H9 (cell line): ENCODE results near the gene GCN1. TPM values are rescaled to one million over a fixed set of nuclear protein-coding genes. Genes with fewer than 3 reads are reported as not detected.

ENCODE experiments used
- DNase-seq: peaks from one replicate; pipeline ENCODE4 v3.0.0-alpha.2; 2017
- H2AFZ ChIP-seq: one replicate; pipeline ENCODE4 v1.6.1; 2013; ENCODE audit warnings: mild to moderate bottlenecking, low read length, control low read depth, moderate library complexity
- H2AK5ac ChIP-seq: 2 replicates; pipeline ENCODE4 v1.6.1; 2013; ENCODE audit warnings: low read length, control low read depth, mixed read lengths; ENCODE audit not compliant: insufficient read length
- H2BK120ac ChIP-seq: one replicate; pipeline ENCODE4 v1.6.1; 2013; ENCODE audit warnings: low read depth, mild to moderate bottlenecking, low read length, control low read depth, inconsistent platforms; ENCODE audit not compliant: poor library complexity, severe bottlenecking
- H2BK12ac ChIP-seq: 2 replicates; pipeline ENCODE4 v1.6.1; 2013; ENCODE audit warnings: low read length, control low read depth, mixed read lengths, low read depth; ENCODE audit not compliant: insufficient read length
- H2BK15ac ChIP-seq: 2 replicates; pipeline ENCODE4 v1.6.1; 2013; ENCODE audit warnings: low read depth, low read length, control low read depth
- H2BK20ac ChIP-seq: one replicate; pipeline ENCODE4 v1.6.1; 2013; ENCODE audit warnings: low read depth, mild to moderate bottlenecking, low read length, control low read depth, inconsistent platforms; ENCODE audit not compliant: poor library complexity, severe bottlenecking
- H2BK5ac ChIP-seq: 2 replicates; pipeline ENCODE4 v1.6.1; 2013; ENCODE audit warnings: low read length, control low read depth, mixed read lengths; ENCODE audit not compliant: insufficient read length
- H3K14ac ChIP-seq: 2 replicates; pipeline ENCODE4 v1.6.1; 2013; ENCODE audit warnings: low read length, control low read depth; ENCODE audit not compliant: insufficient read depth
- H3K18ac ChIP-seq: 2 replicates; pipeline ENCODE4 v1.6.1; 2013; ENCODE audit warnings: low read depth, mild to moderate bottlenecking, mixed read lengths, low read length, control low read depth; ENCODE audit not compliant: insufficient read length
- H3K23ac ChIP-seq: 2 replicates; pipeline ENCODE4 v1.6.1; 2013; ENCODE audit warnings: low read length, control low read depth, mixed read lengths, low read depth; ENCODE audit not compliant: insufficient read length
- H3K23me2 ChIP-seq: 2 replicates; pipeline ENCODE4 v1.6.1; 2013; ENCODE audit warnings: low read depth, mild to moderate bottlenecking, mixed read lengths, low read length, control low read depth; ENCODE audit not compliant: insufficient read length, poor library complexity, severe bottlenecking
- H3K27ac ChIP-seq: 2 replicates; pipeline ENCODE4 v1.5.1; 2013; ENCODE audit warnings: low read length, control low read depth, mixed read lengths, low read depth; ENCODE audit not compliant: insufficient read length
- H3K27me3 ChIP-seq: 2 replicates; pipeline ENCODE4 v1.6.1; 2013; ENCODE audit warnings: low read length, control low read depth, inconsistent platforms; ENCODE audit not compliant: insufficient read depth
- H3K4ac ChIP-seq: 2 replicates; pipeline ENCODE4 v1.6.1; 2013; ENCODE audit warnings: low read depth, mild to moderate bottlenecking, control low read depth, inconsistent platforms, low read length, moderate library complexity
- H3K4me1 ChIP-seq: 2 replicates; pipeline ENCODE4 v1.6.1; 2013; ENCODE audit warnings: low read length, control low read depth, inconsistent platforms; ENCODE audit not compliant: insufficient read depth
- H3K4me2 ChIP-seq: 2 replicates; pipeline ENCODE4 v1.6.1; 2013; ENCODE audit warnings: low read length, control low read depth, mixed read lengths; ENCODE audit not compliant: insufficient read length, insufficient read depth
- H3K56ac ChIP-seq: 2 replicates; pipeline ENCODE4 v1.6.1; 2013; ENCODE audit warnings: low read depth, mild to moderate bottlenecking, mixed read lengths, low read length, control low read depth; ENCODE audit not compliant: insufficient read length
- H3K79me1 ChIP-seq: 2 replicates; pipeline ENCODE4 v1.6.1; 2013; ENCODE audit warnings: low read depth, mild to moderate bottlenecking, moderate library complexity, low read length, control low read depth, inconsistent platforms; ENCODE audit not compliant: insufficient read depth, poor library complexity, severe bottlenecking
- H3K79me2 ChIP-seq: 2 replicates; pipeline ENCODE4 v1.6.1; 2013; ENCODE audit warnings: low read length, control low read depth, inconsistent platforms; ENCODE audit not compliant: insufficient read depth
- H3K9ac ChIP-seq: 2 replicates; pipeline ENCODE4 v1.6.1; 2013; ENCODE audit warnings: low read length, control low read depth, mixed read lengths; ENCODE audit not compliant: insufficient read length; ENCODE audit errors: extremely low read depth
- H3K9me3 ChIP-seq: one replicate; pipeline ENCODE4 v1.6.1; 2013; ENCODE audit warnings: low read depth, low read length, inconsistent platforms; ENCODE audit not compliant: control insufficient read depth
- H3T11ph ChIP-seq: one replicate; pipeline ENCODE4 v1.6.1; 2013; ENCODE audit warnings: mild to moderate bottlenecking, low read length, control low read depth, inconsistent platforms
- H4K20me1 ChIP-seq: one replicate; pipeline ENCODE4 v1.6.1; 2013; ENCODE audit not compliant: control insufficient read depth, insufficient read length, insufficient read depth
- H4K5ac ChIP-seq: 2 replicates; pipeline ENCODE4 v1.6.1; 2013; ENCODE audit warnings: low read depth, mild to moderate bottlenecking, mixed read lengths, low read length, control low read depth; ENCODE audit not compliant: insufficient read length
- H4K8ac ChIP-seq: replicated peaks from 2 replicates; pipeline ENCODE4 v1.6.1; 2013; ENCODE audit warnings: low read length, control low read depth, mixed read lengths, low read depth; ENCODE audit not compliant: insufficient read length
- H4K91ac ChIP-seq: 2 replicates; pipeline ENCODE4 v1.6.1; 2013; ENCODE audit warnings: low read depth, mild to moderate bottlenecking, moderate library complexity, mixed read lengths, low read length, control low read depth; ENCODE audit not compliant: insufficient read length
- H3K27ac Mint-ChIP-seq, 3 experiments: 2 replicates in 2 of 3; 3 replicates in 1 of 3; pipeline ENCODE4 v1.8.0; 2020 to 2021; ENCODE audit warnings: mixed read lengths in 3 of 3, mild to moderate bottlenecking in 1 of 3, moderate library complexity in 1 of 3
- H3K27me3 Mint-ChIP-seq: 2 replicates; pipeline ENCODE4 v1.8.0; 2021; ENCODE audit warnings: low read depth, mild to moderate bottlenecking, moderate library complexity, mixed read lengths
- H3K36me3 Mint-ChIP-seq, 3 experiments: 2 replicates in 2 of 3; 3 replicates in 1 of 3; pipeline ENCODE4 v1.8.0; 2020 to 2021; ENCODE audit warnings: low read depth in 3 of 3, mixed read lengths in 3 of 3; ENCODE audit not compliant: insufficient read depth in 1 of 3
- H3K4me1 Mint-ChIP-seq, 2 experiments: 2 replicates each; pipeline ENCODE4 v1.8.0; 2020; ENCODE audit warnings: mixed read lengths in 2 of 2
- H3K4me3 Mint-ChIP-seq, 2 experiments: 2 replicates in 1 of 2; 3 replicates in 1 of 2; pipeline ENCODE4 v1.8.0; 2020 to 2021; ENCODE audit warnings: mild to moderate bottlenecking in 2 of 2, mixed read lengths in 2 of 2, moderate library complexity in 1 of 2
- H3K9me3 Mint-ChIP-seq, 2 experiments: 2 replicates in 1 of 2; 3 replicates in 1 of 2; pipeline ENCODE4 v1.8.0; 2020; ENCODE audit warnings: mild to moderate bottlenecking in 2 of 2, mixed read lengths in 2 of 2, moderate library complexity in 1 of 2
- CTCF ChIP-seq: fragments of 200-600 bp; sonication (generic); conservative IDR thresholded peaks from 3 replicates; pipeline ENCODE4 v1.8.0; 2021; ENCODE audit warnings: antibody characterized with exemption, mild to moderate bottlenecking
- WGBS: extraction: QIAGEN DNeasy Blood & Tissue Kit; methylation state at CpG from one replicate; pipeline ENCODE4 v1.1.7; 2013; ENCODE audit warnings: missing lambda C conversion rate, low lambda C conversion rate, mixed read lengths; ENCODE audit not compliant: insufficient read length; ENCODE audit errors: extremely low coverage; 5-methylcytosine and 5-hydroxymethylcytosine counted together
- total RNA-seq: library from RNA; stranded (reverse); gene quantifications from 2 replicates; pipeline ENCODE4 v1.2.1, GENCODE V29; 2021

GCN1 gene
- total RNA-seq, 1 experiment from 2014 or later = 137 TPM

DNA sequence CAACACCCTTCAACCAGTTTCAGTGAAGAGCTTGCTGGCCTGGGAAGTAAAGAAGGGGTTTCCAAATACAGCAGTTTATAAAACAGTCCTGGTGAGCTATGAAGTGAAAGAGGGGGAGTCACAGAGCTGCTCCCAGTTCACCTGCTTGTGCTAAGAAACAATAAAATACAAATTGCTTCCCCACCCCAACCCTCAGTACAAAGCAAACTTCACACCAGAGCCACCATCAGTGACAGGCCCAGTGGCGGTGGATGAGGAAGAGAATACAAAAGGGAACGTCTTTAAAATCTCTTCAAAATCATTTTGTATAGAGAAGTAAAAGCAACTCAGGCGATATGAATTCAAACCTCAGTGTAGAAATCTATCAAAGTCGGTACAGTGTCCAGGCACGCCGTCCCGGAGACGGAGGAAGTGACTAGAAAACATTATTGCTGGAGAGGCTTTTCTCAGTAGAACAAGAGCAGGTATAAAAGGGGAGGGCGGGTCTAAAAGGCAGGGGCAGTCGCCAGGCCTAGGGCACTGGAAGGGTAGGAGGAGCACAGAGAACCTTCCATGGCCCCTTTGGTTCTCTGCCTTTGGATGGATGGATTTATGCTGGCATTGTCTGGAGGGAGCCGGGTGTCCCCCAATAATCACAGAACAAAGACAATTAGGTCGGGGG lies 16.9 kb upstream of the GCN1 start:
- peaks cover 29 to 73% (median 63%) of the 10 kb centered on the region in 3 experiments; a peak in 6 of 7 replicates for H3K36me3 Mint-ChIP-seq
- no peak overlapping the region for H3K4me3 Mint-ChIP-seq
- H3K27ac Mint-ChIP-seq = peak overlapping the region in 2 of 3 experiments; percentile 47 to 64; a peak in 3 of 7 replicates
- H3K18ac ChIP-seq = no peak overlapping the region
- no peak overlapping the region for H2AFZ ChIP-seq
- H4K8ac ChIP-seq = no peak overlapping the region
- H3K27me3 Mint-ChIP-seq = no peaks in the 10 kb centered on the region
- H3K23me2 ChIP-seq = no peaks in the 10 kb centered on the region
- H3K9me3 Mint-ChIP-seq = no peaks in the 10 kb centered on the region
- no peak overlapping the region for H3K27ac ChIP-seq
- no peaks in the 10 kb centered on the region for H3K27me3 ChIP-seq
- no peaks in the 10 kb centered on the region for H4K20me1 ChIP-seq
- H3K4me2 ChIP-seq = no peak overlapping the region
- H4K91ac ChIP-seq = no peak overlapping the region
- no peak overlapping the region for H2BK12ac ChIP-seq
- H3K4me1 Mint-ChIP-seq = peaks cover 0 to 7% of the 10 kb centered on the region in 2 experiments; a peak in 2 of 4 replicates
- no peaks in the 10 kb centered on the region for H3K4me1 ChIP-seq
- no peaks in the 10 kb centered on the region for H3K9me3 ChIP-seq
- no CpG with 5 or more reads among the region's 12 CpGs for WGBS
- H2BK20ac ChIP-seq = no peak overlapping the region
- no peak overlapping the region for H3K9ac ChIP-seq
- H4K5ac ChIP-seq = no peak overlapping the region
- no peak overlapping the region for H3K56ac ChIP-seq
- no peak overlapping the region for H2AK5ac ChIP-seq
- H3T11ph ChIP-seq = no peak overlapping the region
- TF ChIP-seq CTCF = no peak
- no peak overlapping the region for H3K4ac ChIP-seq
- no peak overlapping the region for H2BK120ac ChIP-seq
- no peaks in the 10 kb centered on the region for H3K79me2 ChIP-seq
- H3K79me1 ChIP-seq = no peaks in the 10 kb centered on the region
- no peak overlapping the region for H3K23ac ChIP-seq
- H3K14ac ChIP-seq = no peak overlapping the region
- DNase-seq = no peak
- no peak overlapping the region for H2BK15ac ChIP-seq
- H2BK5ac ChIP-seq = no peak overlapping the region
